Measurements from ENCODE around the gene UBTF. TPM values are rescaled to one million over a fixed set of nuclear protein-coding genes. Genes with fewer than 3 reads are reported as not detected.

UBTF gene
- total RNA-seq, 1 donor from 2014 or later = 25.1 TPM

- Histone ChIP-seq H3K4me1 (peaks cover 0 to 6% of the 10 kb centered on the region in 2 donors), H3K9me3 (no peaks in the 10 kb centered on the region), H3K27me3 (no peaks in the 10 kb centered on the region), H3K36me3 (no peaks in the 10 kb centered on the region), H3K27ac (no peak overlapping the region), H3K4me3 (no peak overlapping the region)
- no peak for DNase-seq (ENCODE audit: low spot score in 2 of 2)
- intact Hi-C loops (cut with DNase I) = no loop called here
- TF ChIP-seq CTCF (IDR thresholded peaks at IDR 0.05) = no peak
Measured at GRCh38 chr17:44164476-44164875, 55.0 kb downstream of the UBTF start.

- Histone ChIP-seq H3K36me3 (no peaks in the 10 kb centered on the region), H3K4me1 (no peaks in the 10 kb centered on the region), H3K27me3 (no peaks in the 10 kb centered on the region), H3K27ac (no peak overlapping the region), H3K4me3 (no peak overlapping the region), H3K9me3 (no peaks in the 10 kb centered on the region)
- DNase-seq (ENCODE audit: low spot score in 2 of 2) = no peak
- TF ChIP-seq CTCF (IDR thresholded peaks at IDR 0.05) = no peak
- intact Hi-C loops (cut with DNase I) = no loop called here
Measured at GRCh38 chr17:44159519-44160210, 59.8 kb downstream of the UBTF start.

GRCh38 chr17:44155488-44155887 is 64.0 kb downstream of the UBTF start:
- no peaks in the 10 kb centered on the region for H3K27me3 ChIP-seq
- TF ChIP-seq CTCF (IDR thresholded peaks at IDR 0.05) = no peak
- no peak overlapping the region for H3K27ac ChIP-seq
- intact Hi-C loops (cut with DNase I) = no loop called here
- no peaks in the 10 kb centered on the region for H3K9me3 ChIP-seq
- no peak overlapping the region for H3K4me3 ChIP-seq
- no peaks in the 10 kb centered on the region for H3K36me3 ChIP-seq
- no peak for DNase-seq (ENCODE audit: low spot score in 2 of 2)
- H3K4me1 ChIP-seq = no peaks in the 10 kb centered on the region

Other genes starting within 250 kb of the UBTF start
- 48.2 TPM for gene NAGS, start 215.1 kb downstream of the UBTF start, total RNA-seq
- gene TMEM101, start 204.7 kb downstream of the UBTF start, total RNA-seq = 11.0 TPM
- gene LSM12, start 153.0 kb downstream of the UBTF start, total RNA-seq = 12.5 TPM
- 111 TPM for gene G6PC3, start 148.9 kb downstream of the UBTF start, total RNA-seq
- 189 TPM for gene HDAC5, start 96.0 kb downstream of the UBTF start, total RNA-seq
- gene HROB, start 77.7 kb downstream of the UBTF start, total RNA-seq = not detected
- gene ASB16, start 49.0 kb downstream of the UBTF start, total RNA-seq = not detected
- gene TMUB2, start 32.7 kb downstream of the UBTF start, total RNA-seq = 27.9 TPM
- gene ATXN7L3, start 19.8 kb downstream of the UBTF start, total RNA-seq = 62.8 TPM
- gene SLC4A1, start 48.5 kb upstream of the UBTF start, total RNA-seq = 2.4 TPM
- not detected for gene RUNDC3A, start 88.9 kb upstream of the UBTF start, total RNA-seq
- 182 TPM for gene SLC25A39, start 105.1 kb upstream of the UBTF start, total RNA-seq
- 430 TPM for gene GRN, start 125.6 kb upstream of the UBTF start, total RNA-seq
- 1.7 TPM for gene FAM171A2, start 144.2 kb upstream of the UBTF start, total RNA-seq
- not detected for gene ITGA2B, start 170.0 kb upstream of the UBTF start, total RNA-seq